Measurements from ENCODE around the gene CCSER2.
A peak's percentile ranks its signal among the peaks of the same experiment; 100 is the strongest.
"Not testable (repeated sequence)": the region's sequence is repeated elsewhere in the genome, so short reads cannot be mapped to it uniquely, and the experiment has no call there.

CCSER2 gene

GRCh38 chr10:84341983-84342382 is 13.6 kb downstream of the CCSER2 start:
- no peak for ATAC-seq (replicated peaks)
- Mint-ChIP-seq H3K36me3 (ENCODE audit: insufficient read depth) (peaks cover 6% of the 10 kb centered on the region), H3K9me3 (no peaks in the 10 kb centered on the region), H3K27me3 (no peaks in the 10 kb centered on the region), H3K27ac (peak overlapping the region; percentile 74 to 90), H3K4me1 (ENCODE audit: low read depth in 2 of 2) (peaks cover 45 to 50% of the 10 kb centered on the region in 2 donors), H3K4me3 (peak overlapping the region; percentile 52 to 77)
- no peak for DNase-seq

- no peaks in the 10 kb centered on the region for H3K9me3 Mint-ChIP-seq
- H3K27ac Mint-ChIP-seq, result peak overlapping the region; percentile 74 to 90
- no peaks in the 10 kb centered on the region for H3K27me3 Mint-ChIP-seq
- peaks cover 45 to 50% of the 10 kb centered on the region in 2 donors for H3K4me1 Mint-ChIP-seq (ENCODE audit: low read depth in 2 of 2)
- H3K36me3 Mint-ChIP-seq (ENCODE audit: insufficient read depth), result peaks cover 6% of the 10 kb centered on the region
- ATAC-seq (replicated peaks) (peak; percentile 35), DNase-seq (no peak)
- H3K4me3 Mint-ChIP-seq, result peak overlapping the region; percentile 52 to 77
These were observed 14.2 kb downstream of the CCSER2 start for GRCh38 chr10:84342584-84342983.

- DNase-seq (no peak), ATAC-seq (replicated peaks) (no peak)
- H3K4me3 Mint-ChIP-seq, result peak overlapping the region in 1 of 2 donors; percentile 77
- no peaks in the 10 kb centered on the region for H3K9me3 Mint-ChIP-seq
- peak overlapping the region in 1 of 2 donors; percentile 90 for H3K27ac Mint-ChIP-seq
- peaks cover 15% of the 10 kb centered on the region for H3K36me3 Mint-ChIP-seq (ENCODE audit: insufficient read depth)
- peaks cover 48 to 55% of the 10 kb centered on the region in 2 donors for H3K4me1 Mint-ChIP-seq (ENCODE audit: low read depth in 2 of 2)
- no peaks in the 10 kb centered on the region for H3K27me3 Mint-ChIP-seq
These were observed 15.4 kb downstream of the CCSER2 start for GRCh38 chr10:84343831-84344230.

DNA sequence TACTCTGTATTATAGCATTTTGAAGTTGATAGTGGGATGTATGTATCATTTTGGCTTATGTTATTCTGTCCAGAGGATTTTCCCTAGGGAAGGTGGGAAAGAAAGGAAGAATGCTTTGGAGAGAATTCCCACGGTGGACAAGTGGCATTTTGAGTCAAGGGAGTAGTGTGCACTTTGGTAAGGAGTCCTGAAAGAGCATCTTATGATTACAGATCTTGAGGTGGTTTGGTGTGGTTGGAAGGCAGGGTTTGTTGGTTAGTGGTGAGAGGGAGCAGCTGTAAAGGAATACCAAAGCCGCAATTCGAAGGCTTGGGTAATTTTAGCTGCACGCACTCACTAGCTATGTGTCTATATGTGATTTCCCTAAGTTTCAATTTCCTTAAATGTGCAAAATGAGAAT is 16.1 kb downstream of the CCSER2 start:
- Mint-ChIP-seq H3K27me3 (no peaks in the 10 kb centered on the region), H3K36me3 (ENCODE audit: insufficient read depth) (peaks cover 12% of the 10 kb centered on the region), H3K4me3 (peak overlapping the region; percentile 22 to 55), H3K27ac (peak overlapping the region; percentile 4 to 90), H3K9me3 (no peaks in the 10 kb centered on the region), H3K4me1 (ENCODE audit: low read depth in 2 of 2) (peaks cover 47 to 62% of the 10 kb centered on the region in 2 donors)
- no peak for DNase-seq
- peak; percentile 52 for ATAC-seq (replicated peaks)

GRCh38 chr10:84347575-84348002 is 19.2 kb downstream of the CCSER2 start:
- H3K4me3 Mint-ChIP-seq; H3K9me3 Mint-ChIP-seq; H3K36me3 Mint-ChIP-seq (ENCODE audit: insufficient read depth); DNase-seq; H3K27me3 Mint-ChIP-seq; ATAC-seq (replicated peaks): not testable (repeated sequence)
- H3K27ac Mint-ChIP-seq, result peak overlapping the region in 1 of 2 donors; percentile 50
- H3K4me1 Mint-ChIP-seq (ENCODE audit: low read depth in 2 of 2), result peaks cover 33 to 58% of the 10 kb centered on the region in 2 donors

DNA sequence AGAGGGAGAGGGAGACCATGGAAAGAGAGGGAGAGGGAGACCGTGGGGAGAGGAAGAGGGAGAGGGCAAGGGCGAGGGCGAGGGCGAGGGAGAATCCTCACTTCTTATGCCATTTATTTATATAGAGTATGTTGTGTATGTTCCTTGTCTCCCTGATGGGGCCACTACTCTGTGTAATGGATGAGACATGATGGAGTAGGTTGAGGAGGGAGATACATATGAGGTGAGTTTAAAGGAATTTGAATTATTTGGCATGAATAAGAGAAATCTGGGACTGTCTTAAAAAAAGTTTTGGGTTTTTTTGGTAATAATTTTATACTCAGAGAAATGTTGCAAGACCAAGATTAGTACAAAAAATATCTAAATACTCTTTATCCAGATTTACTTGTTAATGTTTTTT is 20.1 kb downstream of the CCSER2 start:
- DNase-seq, result no peak
- peaks cover 29 to 57% of the 10 kb centered on the region in 2 donors for H3K4me1 Mint-ChIP-seq (ENCODE audit: low read depth in 2 of 2)

GRCh38 chr10:84348860-84349259 is 20.5 kb downstream of the CCSER2 start:
- Mint-ChIP-seq H3K9me3 (no peaks in the 10 kb centered on the region), H3K4me3 (no peak overlapping the region), H3K4me1 (ENCODE audit: low read depth in 2 of 2) (peaks cover 30 to 57% of the 10 kb centered on the region in 2 donors), H3K36me3 (ENCODE audit: insufficient read depth) (peaks cover 9% of the 10 kb centered on the region), H3K27me3 (no peaks in the 10 kb centered on the region), H3K27ac (peak overlapping the region; percentile 65 to 80)
- DNase-seq (no peak), ATAC-seq (replicated peaks) (no peak)

More for the DNA sequence above, 20.1 kb downstream of the CCSER2 start:
- H3K36me3 Mint-ChIP-seq (ENCODE audit: insufficient read depth), result peaks cover 9% of the 10 kb centered on the region
- no peaks in the 10 kb centered on the region for H3K27me3 Mint-ChIP-seq
- H3K9me3 Mint-ChIP-seq, result no peaks in the 10 kb centered on the region
- ATAC-seq (replicated peaks), result no peak
- peak overlapping the region; percentile 50 to 80 for H3K27ac Mint-ChIP-seq
- no peak overlapping the region for H3K4me3 Mint-ChIP-seq

DNA sequence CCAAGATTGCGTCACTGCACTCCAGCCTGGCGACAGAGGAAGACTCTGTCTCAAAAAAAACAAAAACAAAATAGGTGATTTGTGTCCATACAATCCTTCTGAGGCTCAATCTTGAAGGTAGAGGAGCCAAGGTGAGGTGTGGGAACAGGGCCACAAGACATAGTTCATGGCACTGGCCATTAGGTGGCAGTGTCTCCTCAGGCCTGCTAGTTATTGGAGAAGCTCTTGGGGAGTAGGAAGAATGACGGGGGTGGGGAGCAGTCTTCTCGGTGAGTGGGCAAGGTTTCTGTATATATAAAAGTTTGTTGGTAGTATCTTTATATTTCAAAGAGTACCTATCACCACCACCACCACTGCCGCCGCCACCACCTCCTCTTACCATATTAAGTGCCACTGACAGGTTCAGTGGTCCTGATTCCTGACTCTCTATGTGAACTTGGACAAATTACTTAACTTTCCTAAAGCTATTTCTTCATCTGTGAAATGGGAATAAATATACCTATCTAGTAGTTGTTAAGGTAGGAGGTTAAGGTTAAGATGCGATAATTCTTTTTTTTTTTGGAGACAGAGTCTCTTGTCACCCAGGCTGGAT is 24.0 kb downstream of the CCSER2 start:
- peak; percentile 68 to 80 (median 71) for DNase-seq
- peaks cover 43 to 78% of the 10 kb centered on the region in 2 donors for H3K4me1 Mint-ChIP-seq (ENCODE audit: low read depth in 2 of 2)
- H3K4me3 Mint-ChIP-seq, result peak overlapping the region; percentile 12 to 16
- H3K9me3 Mint-ChIP-seq, result no peaks in the 10 kb centered on the region
- ATAC-seq (replicated peaks), result peak; percentile 79
- H3K27me3 Mint-ChIP-seq, result no peaks in the 10 kb centered on the region
- peak overlapping the region in 1 of 2 donors; percentile 65 for H3K27ac Mint-ChIP-seq
- peaks cover 15% of the 10 kb centered on the region for H3K36me3 Mint-ChIP-seq (ENCODE audit: insufficient read depth)

DNA sequence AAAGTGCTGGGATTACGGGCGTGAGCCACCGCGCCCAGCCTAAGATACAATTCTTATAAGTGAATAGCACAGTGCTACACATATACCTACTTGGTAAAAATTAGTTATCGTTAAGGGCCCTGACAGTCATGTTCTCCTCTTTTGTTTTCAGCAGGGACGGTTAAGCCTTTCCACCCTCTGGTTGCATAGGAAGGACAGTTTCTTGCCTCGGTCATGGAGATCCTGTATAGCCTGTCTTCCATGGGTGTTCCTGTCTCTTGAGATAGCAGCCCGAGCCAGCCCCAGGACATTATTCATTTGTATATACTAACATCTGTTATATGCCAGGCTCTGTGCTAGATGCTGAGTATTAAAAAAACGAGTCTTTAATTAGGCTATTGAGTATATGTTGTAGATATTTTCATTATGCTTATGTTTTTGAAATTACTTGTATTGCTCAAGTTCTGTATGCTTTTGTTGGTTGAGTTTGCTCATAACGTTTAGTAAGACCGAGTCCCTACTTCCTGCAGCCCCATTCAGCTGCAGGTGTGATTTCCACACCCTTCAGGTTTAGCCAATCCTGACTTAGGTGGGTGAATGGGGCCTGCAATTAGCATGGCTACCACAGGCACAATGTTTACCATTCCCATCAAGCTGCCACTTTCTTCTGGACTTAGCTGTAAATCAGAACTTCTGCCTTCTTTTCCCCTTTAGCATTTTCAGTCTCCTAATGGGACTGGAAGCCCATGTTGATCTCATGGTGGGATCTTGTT is 24.8 kb downstream of the CCSER2 start:
- DNase-seq (no peak), ATAC-seq (replicated peaks) (no peak)
- Mint-ChIP-seq H3K9me3 (no peaks in the 10 kb centered on the region), H3K4me3 (peak overlapping the region; percentile 24 to 46), H3K27me3 (no peaks in the 10 kb centered on the region), H3K4me1 (ENCODE audit: low read depth in 2 of 2) (peaks cover 47 to 85% of the 10 kb centered on the region in 2 donors), H3K27ac (peak overlapping the region; percentile 42 to 65), H3K36me3 (ENCODE audit: insufficient read depth) (peaks cover 10% of the 10 kb centered on the region)

DNA sequence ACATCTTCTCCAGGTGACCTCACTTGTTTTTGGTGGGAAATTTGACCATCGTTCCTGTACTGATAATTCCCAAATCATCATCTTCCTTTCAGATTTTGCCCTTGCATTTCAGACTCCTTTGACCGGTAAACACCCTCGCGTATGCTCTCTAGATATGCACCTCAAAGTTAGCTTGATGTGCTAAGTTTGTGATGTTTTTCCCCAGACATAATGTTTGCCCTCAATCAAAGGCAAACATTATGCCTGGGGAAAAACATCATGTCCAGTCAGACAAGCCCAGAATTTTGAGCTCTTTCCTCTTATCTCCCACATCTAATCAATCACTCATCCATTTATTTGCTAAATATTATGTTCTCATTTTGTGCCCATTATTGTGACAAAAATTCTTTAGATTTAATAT is 26.2 kb downstream of the CCSER2 start:
- DNase-seq (no peak), ATAC-seq (replicated peaks) (no peak)
- Mint-ChIP-seq H3K9me3 (no peaks in the 10 kb centered on the region), H3K27me3 (no peaks in the 10 kb centered on the region), H3K4me3 (peak overlapping the region in 1 of 2 donors; percentile 76), H3K36me3 (ENCODE audit: insufficient read depth) (peaks cover 6% of the 10 kb centered on the region), H3K4me1 (ENCODE audit: low read depth in 2 of 2) (peaks cover 56 to 87% of the 10 kb centered on the region in 2 donors), H3K27ac (peak overlapping the region; percentile 9 to 93)

GRCh38 chr10:84355106-84355505 is 26.7 kb downstream of the CCSER2 start:
- peaks cover 56 to 86% of the 10 kb centered on the region in 2 donors for H3K4me1 Mint-ChIP-seq (ENCODE audit: low read depth in 2 of 2)

GRCh38 chr10:84356928-84357327 is 28.5 kb downstream of the CCSER2 start:
- Mint-ChIP-seq H3K27ac (peak overlapping the region in 1 of 2 donors; percentile 93), H3K36me3 (ENCODE audit: insufficient read depth) (peaks cover 6% of the 10 kb centered on the region), H3K27me3 (no peaks in the 10 kb centered on the region), H3K9me3 (no peaks in the 10 kb centered on the region), H3K4me1 (ENCODE audit: low read depth in 2 of 2) (peaks cover 67 to 92% of the 10 kb centered on the region in 2 donors), H3K4me3 (peak overlapping the region; percentile 36 to 76)
- ATAC-seq (replicated peaks) (peak; percentile 69), DNase-seq (peak; percentile 23 to 54 (median 30))

More at GRCh38 chr10:84355106-84355505, 26.7 kb downstream of the CCSER2 start:
- Mint-ChIP-seq H3K9me3 (no peaks in the 10 kb centered on the region), H3K4me3 (peak overlapping the region in 1 of 2 donors; percentile 76), H3K36me3 (ENCODE audit: insufficient read depth) (peaks cover 6% of the 10 kb centered on the region), H3K27me3 (no peaks in the 10 kb centered on the region), H3K27ac (peak overlapping the region; percentile 9 to 93)
- DNase-seq (no peak), ATAC-seq (replicated peaks) (no peak)

- no peak for DNase-seq
- H3K4me3 Mint-ChIP-seq, result peak overlapping the region; percentile 30 to 76
- ATAC-seq (replicated peaks), result no peak
- peaks cover 66 to 89% of the 10 kb centered on the region in 2 donors for H3K4me1 Mint-ChIP-seq (ENCODE audit: low read depth in 2 of 2)
- no peaks in the 10 kb centered on the region for H3K27me3 Mint-ChIP-seq
- H3K9me3 Mint-ChIP-seq, result no peaks in the 10 kb centered on the region
- peak overlapping the region; percentile 55 to 85 for H3K27ac Mint-ChIP-seq
- H3K36me3 Mint-ChIP-seq (ENCODE audit: insufficient read depth), result peaks cover 11% of the 10 kb centered on the region
These were observed 30.4 kb downstream of the CCSER2 start for GRCh38 chr10:84358743-84359142.
